RWPE1 (cell line): Measurements from ENCODE around the gene CDH13.

Source experiments
- CTCF ChIA-PET: fragments of 350-600 bp; sonication (Branson Sonifier 250); formaldehyde crosslinking; extraction: SDS; loops from one replicate; lab custom pipeline; 2021; lab: Yijun Ruan, JAX
- POLR2A ChIA-PET: fragments of 400-600 bp; formaldehyde crosslinking; extraction: SDS; loops from one replicate; lab custom pipeline; 2020; ENCODE audit warnings: antibody characterized with exemption; ENCODE audit not compliant: low non-redundant PET; lab: Yijun Ruan, JAX
- DNase-seq: peaks from one replicate; pipeline ENCODE4 v3.0.0; 2012; ENCODE audit warnings: low spot score
- H3K27ac ChIP-seq: fragments of 450-650 bp; 2 replicates; pipeline ENCODE4 v1.5.1; 2017
- TF ChIP-seq, protein P1 (sequence below): fragments of 450-650 bp; conservative IDR thresholded peaks from 2 replicates; pipeline ENCODE4 v1.5.1; 2017; ENCODE audit warnings: low read depth, mild to moderate bottlenecking

Gene CDH13

DNA sequence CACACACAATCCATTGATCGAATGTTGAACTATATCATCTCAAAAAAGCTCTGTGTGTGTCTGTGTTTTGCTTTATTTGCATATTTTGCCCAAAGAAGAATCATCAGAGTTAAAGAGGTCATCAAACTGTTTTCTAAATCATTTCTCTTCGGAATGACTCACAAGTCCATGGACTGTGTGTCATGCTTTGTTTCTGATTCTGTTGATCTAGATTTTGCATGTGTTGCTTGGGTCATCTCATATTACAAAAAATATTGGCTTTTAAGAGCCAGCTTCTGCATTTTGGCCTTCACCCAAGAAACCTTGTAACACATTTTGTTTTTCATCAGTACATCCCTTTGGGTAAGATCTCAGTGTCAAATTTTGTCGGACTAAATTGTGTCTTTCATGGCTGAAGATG, 709.8 kb downstream of the CDH13 start:
- H3K27ac ChIP-seq = no peak overlapping the region
- TF ChIP-seq, protein P1, sequence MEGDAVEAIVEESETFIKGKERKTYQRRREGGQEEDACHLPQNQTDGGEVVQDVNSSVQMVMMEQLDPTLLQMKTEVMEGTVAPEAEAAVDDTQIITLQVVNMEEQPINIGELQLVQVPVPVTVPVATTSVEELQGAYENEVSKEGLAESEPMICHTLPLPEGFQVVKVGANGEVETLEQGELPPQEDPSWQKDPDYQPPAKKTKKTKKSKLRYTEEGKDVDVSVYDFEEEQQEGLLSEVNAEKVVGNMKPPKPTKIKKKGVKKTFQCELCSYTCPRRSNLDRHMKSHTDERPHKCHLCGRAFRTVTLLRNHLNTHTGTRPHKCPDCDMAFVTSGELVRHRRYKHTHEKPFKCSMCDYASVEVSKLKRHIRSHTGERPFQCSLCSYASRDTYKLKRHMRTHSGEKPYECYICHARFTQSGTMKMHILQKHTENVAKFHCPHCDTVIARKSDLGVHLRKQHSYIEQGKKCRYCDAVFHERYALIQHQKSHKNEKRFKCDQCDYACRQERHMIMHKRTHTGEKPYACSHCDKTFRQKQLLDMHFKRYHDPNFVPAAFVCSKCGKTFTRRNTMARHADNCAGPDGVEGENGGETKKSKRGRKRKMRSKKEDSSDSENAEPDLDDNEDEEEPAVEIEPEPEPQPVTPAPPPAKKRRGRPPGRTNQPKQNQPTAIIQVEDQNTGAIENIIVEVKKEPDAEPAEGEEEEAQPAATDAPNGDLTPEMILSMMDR = no peak
- CTCF ChIA-PET = no interaction called here
- POLR2A ChIA-PET = no interaction called here
- DNase-seq = no peak

DNA sequence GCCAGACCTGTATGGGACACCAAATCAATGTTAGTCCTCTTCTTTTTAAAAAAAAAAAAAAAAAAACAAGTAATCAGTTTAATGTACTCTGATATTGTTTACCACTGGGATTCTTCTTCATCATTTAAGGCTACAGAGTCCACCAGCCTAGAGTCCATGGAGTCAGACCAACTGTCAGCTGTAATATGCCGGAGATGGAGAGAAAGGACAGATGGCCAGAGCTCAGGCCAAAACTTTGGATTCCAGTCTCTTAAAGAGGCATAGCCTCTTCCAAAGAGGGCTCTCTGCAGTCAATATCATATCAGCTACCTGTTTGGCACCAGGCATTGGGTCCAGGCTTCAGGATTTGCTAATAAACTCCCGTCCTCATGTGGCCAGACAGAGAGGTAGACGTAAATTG, 711.4 kb downstream of the CDH13 start:
- no peak for DNase-seq
- ChIA-PET CTCF (no interaction called here), POLR2A (no interaction called here)
- no peak overlapping the region for H3K27ac ChIP-seq
- TF ChIP-seq, protein P1 = no peak

DNA sequence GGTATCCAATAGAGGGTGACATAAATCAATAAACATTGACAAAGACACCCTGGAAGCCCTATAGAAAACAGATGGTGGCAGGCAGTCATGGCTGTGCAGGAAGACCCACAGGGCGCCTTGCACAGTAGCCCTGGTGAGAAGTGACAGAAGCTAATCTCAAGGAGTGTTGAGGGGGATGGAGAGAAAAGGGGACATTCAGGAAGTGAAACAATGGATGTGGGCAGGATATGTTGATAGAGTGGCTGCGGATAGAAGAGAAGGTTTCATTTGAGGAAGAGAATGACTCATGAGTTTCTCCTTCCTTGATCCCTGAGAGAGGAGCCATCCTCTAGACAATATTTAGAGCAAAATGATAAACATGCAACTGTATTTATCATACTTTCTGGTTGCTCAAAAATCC, 712.2 kb downstream of the CDH13 start:
- H3K27ac ChIP-seq = no peak overlapping the region
- TF ChIP-seq, protein P1 = no peak
- CTCF ChIA-PET = no interaction called here
- POLR2A ChIA-PET = no interaction called here
- no peak for DNase-seq

DNA sequence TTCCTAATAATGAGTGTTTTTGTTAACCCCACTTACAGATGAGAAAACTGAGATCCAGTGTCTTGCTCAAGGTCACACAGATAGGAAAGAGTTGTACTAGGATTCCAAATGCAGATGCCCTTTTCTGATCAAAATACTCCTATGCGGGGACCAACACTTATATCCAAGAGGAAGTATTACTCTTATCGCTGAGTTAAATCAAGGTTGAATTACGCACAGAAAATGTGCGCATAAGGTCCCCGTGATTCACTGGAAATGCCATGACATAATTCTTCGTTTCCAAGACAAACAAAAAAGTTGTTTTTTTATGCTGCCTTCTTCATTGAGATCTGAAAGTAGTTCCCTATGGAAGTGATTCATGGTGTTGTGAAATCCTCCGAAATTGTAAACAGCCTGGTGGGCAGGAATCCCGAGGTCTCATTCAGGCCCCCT, 717.2 kb downstream of the CDH13 start:
- DNase-seq = no peak
- POLR2A ChIA-PET = no interaction called here
- H3K27ac ChIP-seq = no peak overlapping the region
- TF ChIP-seq, protein P1 = no peak
- CTCF ChIA-PET = no interaction called here

DNA sequence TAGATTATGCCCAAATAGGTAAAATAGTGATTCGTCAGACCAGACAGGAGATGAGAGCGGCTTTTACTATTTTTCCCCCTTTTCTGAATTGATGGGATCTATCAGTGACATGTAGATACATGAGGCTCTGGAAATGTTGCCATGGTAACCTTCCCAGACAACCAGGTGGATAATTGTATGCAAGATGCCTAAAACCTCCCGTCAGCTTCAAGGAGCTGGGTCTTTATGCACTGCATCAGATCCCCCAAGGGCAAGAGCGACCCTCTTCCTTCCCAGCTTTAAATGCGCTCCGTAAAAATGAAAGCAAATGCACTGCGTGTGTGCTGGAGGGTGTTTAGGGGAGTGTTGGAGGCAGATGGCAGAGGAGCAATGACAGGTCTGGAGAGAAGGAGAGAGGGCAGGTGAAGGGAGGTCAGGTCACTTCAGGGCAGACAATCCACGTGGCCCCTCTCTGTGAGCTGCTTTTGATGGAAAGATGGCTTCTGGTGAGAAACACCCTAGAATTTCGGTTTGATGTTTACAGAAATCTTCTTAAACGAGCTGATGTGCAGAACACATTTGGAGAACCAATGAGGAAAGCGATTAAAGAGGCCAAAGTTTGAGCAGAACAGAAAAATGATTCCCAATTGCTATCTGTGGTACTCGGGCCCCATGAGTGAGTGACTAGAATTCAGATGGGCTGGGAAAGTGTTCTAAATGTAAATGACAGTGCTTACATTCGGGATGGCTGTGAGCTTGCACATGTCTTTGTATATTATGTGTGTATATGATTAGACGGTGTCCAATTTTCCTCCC, 719.3 kb downstream of the CDH13 start:
- ChIA-PET CTCF (interaction anchor here (0.6 kb wide), 1 partner anchor 645 kb away, joined by 4 read pairs; no protein-coding TSS in a partner anchor), POLR2A (no interaction called here)
- no peak overlapping the region for H3K27ac ChIP-seq
- DNase-seq = no peak
- TF ChIP-seq, protein P1 = no peak

DNA sequence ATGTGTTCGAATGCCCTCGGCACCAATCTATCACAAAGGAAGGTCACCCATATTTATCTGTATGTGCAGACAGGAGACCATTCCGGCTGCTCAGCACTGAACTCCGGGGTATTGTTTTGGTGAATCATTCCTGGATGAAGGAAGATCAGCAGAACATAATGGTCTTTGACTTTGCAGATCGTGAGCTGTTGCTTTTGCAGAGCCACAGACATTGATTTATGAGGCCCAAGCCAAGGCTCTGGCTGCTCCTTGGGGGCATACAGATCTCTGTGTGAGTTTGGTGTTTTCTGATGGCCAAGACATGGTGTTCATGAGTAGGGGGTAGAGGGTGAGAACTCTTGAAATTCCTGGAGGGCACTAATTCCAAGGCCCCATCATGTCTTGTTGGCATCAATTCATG, 722.2 kb downstream of the CDH13 start:
- TF ChIP-seq, protein P1 = no peak
- no peak overlapping the region for H3K27ac ChIP-seq
- ChIA-PET POLR2A (no interaction called here), CTCF (no interaction called here)
- no peak for DNase-seq
